ENCODE data around the gene SNAPC2.

The SNAPC2 gene

DNA sequence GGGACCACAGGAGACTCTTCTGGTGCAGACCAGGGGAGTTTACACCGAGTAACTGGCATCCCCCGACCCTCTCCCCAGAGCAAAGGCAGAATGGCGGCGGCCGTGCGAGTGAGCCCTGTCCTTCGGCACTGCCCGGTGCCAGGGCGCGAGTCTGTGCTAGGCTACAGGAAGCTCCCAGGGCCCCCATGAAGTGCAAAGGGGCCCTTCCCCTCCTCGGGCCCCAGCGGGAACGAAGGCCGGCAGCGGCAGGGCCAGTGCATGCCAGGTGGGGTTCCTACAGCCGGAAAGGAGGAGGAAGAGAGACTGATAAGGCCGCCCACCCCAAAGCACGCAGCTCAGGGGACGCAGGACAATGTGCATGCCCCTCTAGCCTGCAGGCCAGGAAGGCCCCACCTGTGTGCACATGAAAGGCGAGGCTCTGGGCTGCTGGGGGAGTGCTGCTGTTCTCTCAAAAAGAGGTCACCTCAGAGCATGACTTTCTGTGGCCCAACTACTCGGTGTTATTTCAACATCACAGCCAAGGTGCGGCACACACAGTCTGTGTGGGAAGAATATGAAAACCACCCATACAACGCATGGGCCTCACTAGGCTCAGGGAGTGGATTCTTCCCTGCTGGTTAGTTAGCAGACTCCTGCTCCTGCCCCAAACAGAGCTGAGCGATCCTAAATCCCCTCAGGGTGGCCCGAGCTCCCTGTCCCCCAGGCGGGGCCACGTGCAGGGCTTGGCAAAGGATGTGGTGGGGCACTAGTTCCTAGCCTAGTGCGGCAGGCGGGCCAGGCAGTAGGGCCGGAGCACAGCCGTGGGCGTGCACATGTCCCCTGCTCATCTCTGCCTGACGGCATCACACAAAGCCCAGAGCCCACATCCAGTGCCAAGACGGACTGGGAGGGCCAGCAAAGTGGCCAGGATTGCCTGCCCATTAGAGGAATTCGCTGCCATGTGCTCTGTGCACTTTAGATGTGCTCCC, 51.7 kb downstream of the SNAPC2 start:
- DNase-seq = no peak
